ENCODE results near the gene NELFB.
A peak's percentile ranks its signal among the peaks of the same experiment; 100 is the strongest.

DNA sequence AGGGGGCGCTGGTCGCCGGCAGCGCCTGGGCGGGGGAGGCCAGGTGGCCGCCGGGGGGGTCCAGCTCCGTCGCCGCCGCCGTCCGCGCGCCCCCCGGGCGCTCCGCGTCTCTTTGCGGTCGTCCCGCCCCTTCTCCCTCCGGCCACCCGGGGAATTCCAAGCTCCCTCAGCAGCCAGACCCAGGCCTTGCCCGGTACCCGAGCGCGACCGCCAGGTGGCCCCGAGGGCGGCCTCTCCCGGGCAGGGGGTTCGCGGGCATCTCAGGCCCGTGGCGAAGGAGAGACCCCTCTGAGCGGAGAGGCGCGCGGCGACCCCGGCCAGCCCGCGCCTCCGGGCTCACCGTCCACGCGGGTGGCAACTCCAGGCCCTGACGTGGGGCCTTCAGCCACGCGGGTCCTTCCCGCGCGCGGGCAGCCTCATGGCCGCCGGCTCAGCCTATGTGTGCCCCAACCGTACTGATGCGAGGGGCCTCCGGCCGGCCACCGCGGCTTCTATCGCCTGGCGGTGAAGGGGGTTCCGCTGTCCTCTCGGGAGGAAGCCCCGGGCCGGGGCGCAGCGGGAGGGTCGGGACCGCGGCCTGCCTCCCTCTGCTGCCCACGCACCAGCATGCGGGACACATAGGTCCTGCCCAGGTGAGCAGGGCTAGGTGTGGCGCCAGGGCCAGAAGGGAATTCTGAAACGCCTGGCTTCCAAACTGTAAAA is 47.5 kb downstream of the NELFB start:
- TF ChIP-seq, protein P1, sequence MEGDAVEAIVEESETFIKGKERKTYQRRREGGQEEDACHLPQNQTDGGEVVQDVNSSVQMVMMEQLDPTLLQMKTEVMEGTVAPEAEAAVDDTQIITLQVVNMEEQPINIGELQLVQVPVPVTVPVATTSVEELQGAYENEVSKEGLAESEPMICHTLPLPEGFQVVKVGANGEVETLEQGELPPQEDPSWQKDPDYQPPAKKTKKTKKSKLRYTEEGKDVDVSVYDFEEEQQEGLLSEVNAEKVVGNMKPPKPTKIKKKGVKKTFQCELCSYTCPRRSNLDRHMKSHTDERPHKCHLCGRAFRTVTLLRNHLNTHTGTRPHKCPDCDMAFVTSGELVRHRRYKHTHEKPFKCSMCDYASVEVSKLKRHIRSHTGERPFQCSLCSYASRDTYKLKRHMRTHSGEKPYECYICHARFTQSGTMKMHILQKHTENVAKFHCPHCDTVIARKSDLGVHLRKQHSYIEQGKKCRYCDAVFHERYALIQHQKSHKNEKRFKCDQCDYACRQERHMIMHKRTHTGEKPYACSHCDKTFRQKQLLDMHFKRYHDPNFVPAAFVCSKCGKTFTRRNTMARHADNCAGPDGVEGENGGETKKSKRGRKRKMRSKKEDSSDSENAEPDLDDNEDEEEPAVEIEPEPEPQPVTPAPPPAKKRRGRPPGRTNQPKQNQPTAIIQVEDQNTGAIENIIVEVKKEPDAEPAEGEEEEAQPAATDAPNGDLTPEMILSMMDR (IDR thresholded peaks at IDR 0.05) = peak; percentile 79
- TF ChIP-seq EZH2 (IDR thresholded peaks at IDR 0.05; ENCODE audit: borderline replicate concordance, insufficient read depth, low read depth, low read length, poor library complexity, severe bottlenecking) = no peak

Data from B cell (primary cell).